ENCODE results near the gene MAD2L2.

The MAD2L2 gene

GRCh38 chr1:11704691-11705475 is 23.9 kb upstream of the MAD2L2 start:
- DNase-seq (ENCODE audit: low spot score), result no peak

- no peak for DNase-seq (ENCODE audit: low spot score)
Observed at GRCh38 chr1:11704194-11704529, 23.2 kb upstream of the MAD2L2 start.

- DNase-seq (ENCODE audit: low spot score), result no peak
Observed at GRCh38 chr1:11703357-11704193, 22.6 kb upstream of the MAD2L2 start.

GRCh38 chr1:11701981-11702803 is 21.2 kb upstream of the MAD2L2 start:
- DNase-seq (ENCODE audit: low spot score), result no peak

- peak; percentile 27 for DNase-seq (ENCODE audit: low spot score)
Observed at GRCh38 chr1:11701551-11701961, 20.6 kb upstream of the MAD2L2 start.

GRCh38 chr1:11700601-11701467 is 19.9 kb upstream of the MAD2L2 start:
- DNase-seq (ENCODE audit: low spot score), result no peak

- DNase-seq (ENCODE audit: low spot score), result no peak
Observed at GRCh38 chr1:11697893-11698210, 16.9 kb upstream of the MAD2L2 start.

- no peak for DNase-seq (ENCODE audit: low spot score)
Observed at GRCh38 chr1:11697188-11697892, 16.4 kb upstream of the MAD2L2 start.

- no peak for DNase-seq (ENCODE audit: low spot score)
Observed at GRCh38 chr1:11695861-11696260, 14.9 kb upstream of the MAD2L2 start.

GRCh38 chr1:11693917-11694316 is 13.0 kb upstream of the MAD2L2 start:
- no peak for DNase-seq (ENCODE audit: low spot score)

GRCh38 chr1:11693024-11693590 is 12.2 kb upstream of the MAD2L2 start:
- peak; percentile 97 for DNase-seq (ENCODE audit: low spot score)

- no peak for DNase-seq (ENCODE audit: low spot score)
Observed at GRCh38 chr1:11691928-11692711, 11.2 kb upstream of the MAD2L2 start.

- DNase-seq (ENCODE audit: low spot score), result no peak
Observed at GRCh38 chr1:11691302-11691914, 10.5 kb upstream of the MAD2L2 start, which contains the start of gene DRAXIN. DRAXIN (plus strand) TSS chr1:11691710; CDS start chr1:11706259, 14,549 bp downstream.

GRCh38 chr1:11690397-11691301 is 9.7 kb upstream of the MAD2L2 start:
- DNase-seq (ENCODE audit: low spot score), result no peak

- DNase-seq (ENCODE audit: low spot score), result no peak
Observed at GRCh38 chr1:11688506-11688905, 7.6 kb upstream of the MAD2L2 start.

- no peak for DNase-seq (ENCODE audit: low spot score)
Observed at GRCh38 chr1:11685210-11685752, 4.3 kb upstream of the MAD2L2 start.

- DNase-seq (ENCODE audit: low spot score), result no peak
Observed at GRCh38 chr1:11684070-11684469, 3.1 kb upstream of the MAD2L2 start.

GRCh38 chr1:11682799-11683198 is 1.9 kb upstream of the MAD2L2 start:
- no peak for DNase-seq (ENCODE audit: low spot score)
